Body of pancreas (tissue), 4 donors: ENCODE data around the gene CD6.

Source experiments
- POLR2A ChIP-seq, 3 donors: fragments of 450-650 bp; IDR thresholded peaks; one replicate each; pipeline ENCODE4 v1.6.1; 2016; ENCODE audit warnings: antibody characterized with exemption in 3 of 3, mild to moderate bottlenecking in 2 of 3
- TF ChIP-seq, protein P1 (sequence below), 7 experiments: fragments of 450-650 bp in 4 of 7; fragments of 200-600 bp in 3 of 7; sonication (generic) in 3 of 7; IDR thresholded peaks; one replicate each; pipeline ENCODE4 v1.5.1; 2016 to 2019; ENCODE audit warnings: antibody characterized with exemption in 7 of 7

DNA sequence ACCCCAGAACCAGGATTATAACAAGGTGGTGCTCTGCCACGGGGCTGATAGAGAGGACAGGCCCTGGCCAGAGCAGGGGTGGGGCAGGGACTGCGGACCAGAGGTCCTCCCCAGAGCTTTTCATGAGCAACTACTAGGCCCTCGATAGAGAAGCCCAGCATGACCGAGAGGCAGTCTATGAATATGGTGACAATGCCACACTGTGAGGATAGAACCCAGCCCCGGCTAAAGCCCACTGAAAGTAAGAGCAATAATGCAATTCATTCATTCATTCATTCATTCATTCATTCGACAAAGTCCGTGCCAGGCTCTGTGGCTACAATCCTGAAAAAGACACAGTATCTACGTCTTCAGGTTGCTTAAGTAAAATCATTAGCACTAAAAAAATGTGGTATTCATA lies 95.2 kb downstream of the CD6 start:
- TF ChIP-seq, protein P1, sequence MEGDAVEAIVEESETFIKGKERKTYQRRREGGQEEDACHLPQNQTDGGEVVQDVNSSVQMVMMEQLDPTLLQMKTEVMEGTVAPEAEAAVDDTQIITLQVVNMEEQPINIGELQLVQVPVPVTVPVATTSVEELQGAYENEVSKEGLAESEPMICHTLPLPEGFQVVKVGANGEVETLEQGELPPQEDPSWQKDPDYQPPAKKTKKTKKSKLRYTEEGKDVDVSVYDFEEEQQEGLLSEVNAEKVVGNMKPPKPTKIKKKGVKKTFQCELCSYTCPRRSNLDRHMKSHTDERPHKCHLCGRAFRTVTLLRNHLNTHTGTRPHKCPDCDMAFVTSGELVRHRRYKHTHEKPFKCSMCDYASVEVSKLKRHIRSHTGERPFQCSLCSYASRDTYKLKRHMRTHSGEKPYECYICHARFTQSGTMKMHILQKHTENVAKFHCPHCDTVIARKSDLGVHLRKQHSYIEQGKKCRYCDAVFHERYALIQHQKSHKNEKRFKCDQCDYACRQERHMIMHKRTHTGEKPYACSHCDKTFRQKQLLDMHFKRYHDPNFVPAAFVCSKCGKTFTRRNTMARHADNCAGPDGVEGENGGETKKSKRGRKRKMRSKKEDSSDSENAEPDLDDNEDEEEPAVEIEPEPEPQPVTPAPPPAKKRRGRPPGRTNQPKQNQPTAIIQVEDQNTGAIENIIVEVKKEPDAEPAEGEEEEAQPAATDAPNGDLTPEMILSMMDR (IDR thresholded peaks at IDR 0.05) = no peak
- TF ChIP-seq POLR2A (IDR thresholded peaks at IDR 0.05) = no peak
